ENCODE results near the gene PREPL. TPM values are rescaled to one million over a fixed set of nuclear protein-coding genes. Genes with fewer than 3 reads are reported as not detected.

Gene PREPL
- total and polyA plus RNA-seq, 2 donors (not counting 1 experiment from before 2014, with no cell fraction given) = 59.5 to 67.2 TPM

DNA sequence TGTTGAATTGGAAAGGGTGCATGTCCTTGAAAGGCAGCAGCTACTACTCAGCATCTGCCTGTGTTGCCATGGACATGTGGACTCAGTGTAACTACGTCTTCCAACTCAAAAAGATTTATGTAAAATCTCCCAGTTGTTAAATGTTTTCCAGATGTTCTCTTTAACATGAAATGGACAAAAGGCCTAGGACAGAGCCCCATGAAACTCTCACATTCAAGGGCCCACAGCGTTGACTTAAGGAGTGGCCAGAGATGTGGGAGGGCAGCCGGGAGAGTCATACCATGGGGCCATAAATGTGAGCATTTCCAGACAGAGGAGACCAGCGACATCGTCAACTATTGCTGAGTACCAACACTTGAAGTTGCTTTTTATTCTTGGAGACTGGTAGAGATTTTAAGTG, 76.1 kb downstream of the PREPL start:
- Histone ChIP-seq H3K4me1 (ENCODE audit: control insufficient read depth, extremely low read depth, insufficient read depth, low read length) (no peaks in the 10 kb centered on the region), H3K9ac (ENCODE audit: insufficient read depth, low read length) (no peak overlapping the region), H3K27ac (ENCODE audit: insufficient read depth, low read length) (no peak overlapping the region), H2AFZ (ENCODE audit: low read length) (no peak overlapping the region), H3K27me3 (ENCODE audit: control insufficient read depth, insufficient read depth, low read length) (peaks cover 10% of the 10 kb centered on the region), H3K79me2 (ENCODE audit: control insufficient read depth, insufficient read depth, low read length) (no peaks in the 10 kb centered on the region), H3K9me3 (ENCODE audit: control insufficient read depth, insufficient read depth, low read depth, low read length) (no peaks in the 10 kb centered on the region), H4K20me1 (ENCODE audit: control insufficient read depth, extremely low read depth, insufficient read depth, low read length) (no peaks in the 10 kb centered on the region), H3K4me2 (ENCODE audit: extremely low read depth, insufficient read depth, low read length) (no peak overlapping the region), H3K36me3 (ENCODE audit: control insufficient read depth, insufficient read depth, low read length) (no peaks in the 10 kb centered on the region), H3K4me3 (replicated peaks in 1 of 4; ENCODE audit: control extremely low read depth in 1 of 4, insufficient read depth in 1 of 4, low read depth in 3 of 4, low read length in 4 of 4) (no peak overlapping the region)
- DNase-seq (ENCODE audit: low read depth in 2 of 2) = no peak
- no peak for TF ChIP-seq EZH2 (IDR thresholded peaks at IDR 0.05; ENCODE audit: low read length, missing control alignments)
- TF ChIP-seq, protein P1, sequence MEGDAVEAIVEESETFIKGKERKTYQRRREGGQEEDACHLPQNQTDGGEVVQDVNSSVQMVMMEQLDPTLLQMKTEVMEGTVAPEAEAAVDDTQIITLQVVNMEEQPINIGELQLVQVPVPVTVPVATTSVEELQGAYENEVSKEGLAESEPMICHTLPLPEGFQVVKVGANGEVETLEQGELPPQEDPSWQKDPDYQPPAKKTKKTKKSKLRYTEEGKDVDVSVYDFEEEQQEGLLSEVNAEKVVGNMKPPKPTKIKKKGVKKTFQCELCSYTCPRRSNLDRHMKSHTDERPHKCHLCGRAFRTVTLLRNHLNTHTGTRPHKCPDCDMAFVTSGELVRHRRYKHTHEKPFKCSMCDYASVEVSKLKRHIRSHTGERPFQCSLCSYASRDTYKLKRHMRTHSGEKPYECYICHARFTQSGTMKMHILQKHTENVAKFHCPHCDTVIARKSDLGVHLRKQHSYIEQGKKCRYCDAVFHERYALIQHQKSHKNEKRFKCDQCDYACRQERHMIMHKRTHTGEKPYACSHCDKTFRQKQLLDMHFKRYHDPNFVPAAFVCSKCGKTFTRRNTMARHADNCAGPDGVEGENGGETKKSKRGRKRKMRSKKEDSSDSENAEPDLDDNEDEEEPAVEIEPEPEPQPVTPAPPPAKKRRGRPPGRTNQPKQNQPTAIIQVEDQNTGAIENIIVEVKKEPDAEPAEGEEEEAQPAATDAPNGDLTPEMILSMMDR (conservative IDR thresholded peaks at IDR 0.05 in 1 of 2, IDR thresholded peaks at IDR 0.05 in 1 of 2; ENCODE audit: low read depth in 1 of 2, low read length in 2 of 2) = no peak

DNA sequence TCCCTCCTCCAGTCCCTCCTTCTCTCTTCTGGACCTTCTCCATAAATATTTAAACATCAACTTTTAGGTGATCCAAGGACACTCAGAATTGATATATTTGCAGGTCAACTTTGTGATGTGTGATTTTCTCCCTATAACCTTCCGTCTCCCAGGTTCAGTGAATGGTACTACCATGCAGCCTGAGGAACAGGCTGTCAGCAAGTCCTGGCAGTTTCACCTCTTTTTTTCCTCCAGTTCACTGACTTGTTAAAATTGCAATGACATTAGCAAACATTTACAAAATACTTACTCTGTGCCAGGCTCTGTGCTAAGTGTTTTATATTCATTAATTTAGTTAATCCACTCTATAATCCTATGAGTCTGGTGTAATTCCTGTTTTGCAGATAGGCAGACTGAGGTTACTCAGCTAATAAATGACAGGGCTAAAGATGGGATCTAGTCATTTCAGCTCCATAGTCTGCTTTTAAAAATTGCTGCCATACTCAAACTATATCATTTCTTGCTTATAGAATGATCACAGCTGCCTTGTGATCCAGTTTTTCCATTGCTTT, 78.1 kb downstream of the PREPL start:
- H3K27me3 ChIP-seq (ENCODE audit: control insufficient read depth, insufficient read depth, low read length) = peaks cover 10% of the 10 kb centered on the region
- H3K9ac ChIP-seq (ENCODE audit: insufficient read depth, low read length) = no peak overlapping the region
- no peak for DNase-seq (ENCODE audit: low read depth in 2 of 2)
- H3K4me2 ChIP-seq (ENCODE audit: extremely low read depth, insufficient read depth, low read length) = no peak overlapping the region
- H3K9me3 ChIP-seq (ENCODE audit: control insufficient read depth, insufficient read depth, low read depth, low read length) = no peaks in the 10 kb centered on the region
- no peaks in the 10 kb centered on the region for H3K79me2 ChIP-seq (ENCODE audit: control insufficient read depth, insufficient read depth, low read length)
- no peaks in the 10 kb centered on the region for H4K20me1 ChIP-seq (ENCODE audit: control insufficient read depth, extremely low read depth, insufficient read depth, low read length)
- H2AFZ ChIP-seq (ENCODE audit: low read length) = no peak overlapping the region
- TF ChIP-seq, protein P1 (conservative IDR thresholded peaks at IDR 0.05 in 1 of 2, IDR thresholded peaks at IDR 0.05 in 1 of 2; ENCODE audit: low read depth in 1 of 2, low read length in 2 of 2) = no peak
- TF ChIP-seq EZH2 (IDR thresholded peaks at IDR 0.05; ENCODE audit: low read length, missing control alignments) = no peak
- H3K36me3 ChIP-seq (ENCODE audit: control insufficient read depth, insufficient read depth, low read length) = no peaks in the 10 kb centered on the region
- H3K4me3 ChIP-seq (replicated peaks in 1 of 4; ENCODE audit: control extremely low read depth in 1 of 4, insufficient read depth in 1 of 4, low read depth in 3 of 4, low read length in 4 of 4) = no peak overlapping the region
- H3K27ac ChIP-seq (ENCODE audit: insufficient read depth, low read length) = no peak overlapping the region
- H3K4me1 ChIP-seq (ENCODE audit: control insufficient read depth, extremely low read depth, insufficient read depth, low read length) = no peaks in the 10 kb centered on the region

GRCh38 chr2:44280869-44281268, 80.4 kb downstream of the PREPL start:
- Histone ChIP-seq H2AFZ (ENCODE audit: low read length) (no peak overlapping the region), H3K4me2 (ENCODE audit: extremely low read depth, insufficient read depth, low read length) (no peak overlapping the region), H3K4me3 (replicated peaks in 1 of 4; ENCODE audit: control extremely low read depth in 1 of 4, insufficient read depth in 1 of 4, low read depth in 3 of 4, low read length in 4 of 4) (no peak overlapping the region), H3K9me3 (ENCODE audit: control insufficient read depth, insufficient read depth, low read depth, low read length) (no peaks in the 10 kb centered on the region), H3K27ac (ENCODE audit: insufficient read depth, low read length) (no peak overlapping the region), H3K79me2 (ENCODE audit: control insufficient read depth, insufficient read depth, low read length) (no peaks in the 10 kb centered on the region), H3K36me3 (ENCODE audit: control insufficient read depth, insufficient read depth, low read length) (no peaks in the 10 kb centered on the region), H3K4me1 (ENCODE audit: control insufficient read depth, extremely low read depth, insufficient read depth, low read length) (no peaks in the 10 kb centered on the region), H3K9ac (ENCODE audit: insufficient read depth, low read length) (no peak overlapping the region), H4K20me1 (ENCODE audit: control insufficient read depth, extremely low read depth, insufficient read depth, low read length) (no peaks in the 10 kb centered on the region), H3K27me3 (ENCODE audit: control insufficient read depth, insufficient read depth, low read length) (peaks cover 3% of the 10 kb centered on the region)
- no peak for DNase-seq (ENCODE audit: low read depth in 2 of 2)
- TF ChIP-seq, protein P1 (conservative IDR thresholded peaks at IDR 0.05 in 1 of 2, IDR thresholded peaks at IDR 0.05 in 1 of 2; ENCODE audit: low read depth in 1 of 2, low read length in 2 of 2) = no peak
- no peak for TF ChIP-seq EZH2 (IDR thresholded peaks at IDR 0.05; ENCODE audit: low read length, missing control alignments)
